Middle frontal gyrus (tissue), 1 donor: Measurements from ENCODE around the gene ASB10.
A peak's percentile ranks its signal among the peaks of the same experiment; 100 is the strongest.

Experiments
- DNase-seq: peaks from one replicate; pipeline ENCODE4 v3.0.0-alpha.2; 2015; ENCODE audit warnings: low spot score; ENCODE audit errors: extremely low spot score

Gene ASB10

GRCh38 chr7:151166629-151167196 lies 20.3 kb downstream of the ASB10 start:
- no peak for DNase-seq

- no peak for DNase-seq
Observed at GRCh38 chr7:151161757-151162156, 25.3 kb downstream of the ASB10 start.

- DNase-seq: no peak
Observed at GRCh38 chr7:151157645-151158329, 29.3 kb downstream of the ASB10 start.

GRCh38 chr7:151152643-151153513 lies 34.2 kb downstream of the ASB10 start:
- DNase-seq: no peak

- DNase-seq: no peak
Observed at GRCh38 chr7:151150388-151150787, 36.7 kb downstream of the ASB10 start.

GRCh38 chr7:151148319-151149259 lies 38.5 kb downstream of the ASB10 start:
- no peak for DNase-seq

- no peak for DNase-seq
Observed at GRCh38 chr7:151146761-151147160, 40.3 kb downstream of the ASB10 start.

- DNase-seq: no peak
Observed at GRCh38 chr7:151144387-151144786, 42.7 kb downstream of the ASB10 start.

GRCh38 chr7:151143261-151144015 lies 43.6 kb downstream of the ASB10 start:
- no peak for DNase-seq

GRCh38 chr7:151142686-151143040 lies 44.4 kb downstream of the ASB10 start:
- peak; percentile 42 for DNase-seq

GRCh38 chr7:151141855-151142685 lies 45.0 kb downstream of the ASB10 start:
- no peak for DNase-seq

- no peak for DNase-seq
Observed at GRCh38 chr7:151141311-151141854, 45.7 kb downstream of the ASB10 start.

- DNase-seq: no peak
Observed at GRCh38 chr7:151140826-151141225, 46.2 kb downstream of the ASB10 start.

- DNase-seq: no peak
Observed at GRCh38 chr7:151139791-151140190, 47.3 kb downstream of the ASB10 start.

- no peak for DNase-seq
Observed at GRCh38 chr7:151139071-151139790, 47.8 kb downstream of the ASB10 start.

GRCh38 chr7:151138153-151138851 lies 48.7 kb downstream of the ASB10 start:
- DNase-seq: no peak

GRCh38 chr7:151137791-151138152 lies 49.3 kb downstream of the ASB10 start:
- no peak for DNase-seq

- no peak for DNase-seq
Observed at GRCh38 chr7:151137076-151137675, 49.9 kb downstream of the ASB10 start.
